Urinary bladder (tissue), 2 donors: Measurements from ENCODE around the gene CLDN5. TPM values are rescaled to one million over a fixed set of nuclear protein-coding genes. Genes with fewer than 3 reads are reported as not detected.

ENCODE experiments used
- polyA plus RNA-seq: library from polyadenylated mRNA; stranded (reverse); fragments of 200-250 nt; gene quantifications from one replicate; pipeline ENCODE4 v1.2.3, GENCODE V29; 2013
- total RNA-seq: library from RNA; depleted of rRNA; stranded (reverse); fragments of >200 nt; gene quantifications from one replicate; pipeline ENCODE4 v1.2.3, GENCODE V29; 2014
- donor health status: healthy.

CLDN5 gene
- total and polyA plus RNA-seq, 2 donors: 49.3 to 148 TPM

Other genes starting within 250 kb of the CLDN5 start
- gene CLTCL1, start 232.7 kb downstream of the CLDN5 start, total RNA-seq: 7.0 TPM
- gene CLTCL1, start 232.7 kb downstream of the CLDN5 start, polyA plus RNA-seq: 6.0 TPM
- gene HIRA, start 92.7 kb downstream of the CLDN5 start, total RNA-seq: 8.7 TPM
- gene HIRA, start 92.7 kb downstream of the CLDN5 start, polyA plus RNA-seq: 21.9 TPM
- 17.4 TPM for gene MRPL40, start 91.9 kb downstream of the CLDN5 start, total RNA-seq
- 33.3 TPM for gene MRPL40, start 91.9 kb downstream of the CLDN5 start, polyA plus RNA-seq
- gene C22orf39, start 76.7 kb downstream of the CLDN5 start, total RNA-seq: 34.2 TPM
- 75.0 TPM for gene C22orf39, start 76.7 kb downstream of the CLDN5 start, polyA plus RNA-seq
- gene UFD1, start 45.2 kb downstream of the CLDN5 start, total RNA-seq: 32.6 TPM
- 69.8 TPM for gene UFD1, start 45.2 kb downstream of the CLDN5 start, polyA plus RNA-seq
- gene CDC45, start 44.5 kb downstream of the CLDN5 start, total RNA-seq: 4.0 TPM
- 0.34 TPM for gene CDC45, start 44.5 kb downstream of the CLDN5 start, polyA plus RNA-seq
- 25.6 TPM for gene SEPTIN5, start 190.1 kb upstream of the CLDN5 start, total RNA-seq
- gene SEPTIN5, start 190.1 kb upstream of the CLDN5 start, polyA plus RNA-seq: 20.9 TPM
- gene GP1BB, start 199.1 kb upstream of the CLDN5 start, total RNA-seq: 1.6 TPM
- gene GP1BB, start 199.1 kb upstream of the CLDN5 start, polyA plus RNA-seq: 2.2 TPM
- 1.2 TPM for gene TBX1, start 236.4 kb upstream of the CLDN5 start, total RNA-seq
- gene TBX1, start 236.4 kb upstream of the CLDN5 start, polyA plus RNA-seq: 1.4 TPM